Measurements from ENCODE around the gene MEF2A. TPM values are rescaled to one million over a fixed set of nuclear protein-coding genes. Genes with fewer than 3 reads are reported as not detected.

The MEF2A gene
- total RNA-seq, 4 donors from 2014 or later: 16.9 to 47.5 (median 24.3) TPM

DNA sequence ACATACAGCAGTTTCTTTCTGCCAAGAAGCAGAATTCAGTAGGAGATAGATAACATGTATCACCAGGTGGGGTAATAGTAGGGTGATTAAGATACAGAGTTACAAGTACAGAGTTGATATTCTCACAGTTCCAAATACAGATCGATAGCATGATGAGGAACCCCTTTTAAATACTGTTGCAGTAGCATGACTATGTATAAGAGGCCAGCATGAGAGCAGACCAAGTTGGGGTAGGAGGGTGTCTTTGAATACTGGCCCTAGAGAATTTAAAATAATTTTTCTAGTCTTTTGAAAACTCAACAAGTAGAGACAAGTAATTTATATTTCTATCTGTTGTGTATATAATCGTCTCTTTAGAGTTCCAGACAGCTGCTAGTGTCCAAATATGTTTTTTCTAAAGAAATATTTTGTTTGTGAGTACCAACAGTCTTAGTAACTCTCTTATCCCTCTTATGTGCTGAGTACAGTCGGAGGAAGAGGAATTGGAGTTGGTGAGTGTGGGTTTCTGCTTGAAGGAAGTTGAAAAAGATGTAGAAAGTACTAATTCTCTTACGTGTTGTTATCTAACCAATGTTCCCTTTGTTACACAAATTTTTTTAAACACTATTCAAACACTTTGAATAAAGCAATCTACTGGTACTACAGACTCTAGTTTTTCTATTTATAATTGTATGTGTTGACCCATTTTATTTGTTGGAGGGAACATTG, 137.3 kb downstream of the MEF2A start:
- TF ChIP-seq POLR2A (IDR thresholded peaks at IDR 0.05): no peak
- TF ChIP-seq, protein P1, sequence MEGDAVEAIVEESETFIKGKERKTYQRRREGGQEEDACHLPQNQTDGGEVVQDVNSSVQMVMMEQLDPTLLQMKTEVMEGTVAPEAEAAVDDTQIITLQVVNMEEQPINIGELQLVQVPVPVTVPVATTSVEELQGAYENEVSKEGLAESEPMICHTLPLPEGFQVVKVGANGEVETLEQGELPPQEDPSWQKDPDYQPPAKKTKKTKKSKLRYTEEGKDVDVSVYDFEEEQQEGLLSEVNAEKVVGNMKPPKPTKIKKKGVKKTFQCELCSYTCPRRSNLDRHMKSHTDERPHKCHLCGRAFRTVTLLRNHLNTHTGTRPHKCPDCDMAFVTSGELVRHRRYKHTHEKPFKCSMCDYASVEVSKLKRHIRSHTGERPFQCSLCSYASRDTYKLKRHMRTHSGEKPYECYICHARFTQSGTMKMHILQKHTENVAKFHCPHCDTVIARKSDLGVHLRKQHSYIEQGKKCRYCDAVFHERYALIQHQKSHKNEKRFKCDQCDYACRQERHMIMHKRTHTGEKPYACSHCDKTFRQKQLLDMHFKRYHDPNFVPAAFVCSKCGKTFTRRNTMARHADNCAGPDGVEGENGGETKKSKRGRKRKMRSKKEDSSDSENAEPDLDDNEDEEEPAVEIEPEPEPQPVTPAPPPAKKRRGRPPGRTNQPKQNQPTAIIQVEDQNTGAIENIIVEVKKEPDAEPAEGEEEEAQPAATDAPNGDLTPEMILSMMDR (IDR thresholded peaks at IDR 0.05): no peak
- peak overlapping the region; percentile 18 to 85 (median 80) for H3K27ac ChIP-seq
- no peaks in the 10 kb centered on the region for H3K9me3 ChIP-seq
- no peak for DNase-seq
- intact Hi-C loops (cut with DNase I): loop anchor here (10.0 kb wide), 1 partner anchor 418 kb away; no protein-coding TSS in a partner anchor
- H3K27me3 ChIP-seq: no peaks in the 10 kb centered on the region
- WGBS, 2 donors: 20 to 24% methylated on average over 4 of the region's 4 CpGs
- no peaks in the 10 kb centered on the region for H3K36me3 ChIP-seq
- peak overlapping the region in 1 of 4 donors; percentile 29 for H3K4me3 ChIP-seq
- H3K4me1 ChIP-seq: peaks cover 0 to 35% (median 22%) of the 10 kb centered on the region in 3 donors

DNA sequence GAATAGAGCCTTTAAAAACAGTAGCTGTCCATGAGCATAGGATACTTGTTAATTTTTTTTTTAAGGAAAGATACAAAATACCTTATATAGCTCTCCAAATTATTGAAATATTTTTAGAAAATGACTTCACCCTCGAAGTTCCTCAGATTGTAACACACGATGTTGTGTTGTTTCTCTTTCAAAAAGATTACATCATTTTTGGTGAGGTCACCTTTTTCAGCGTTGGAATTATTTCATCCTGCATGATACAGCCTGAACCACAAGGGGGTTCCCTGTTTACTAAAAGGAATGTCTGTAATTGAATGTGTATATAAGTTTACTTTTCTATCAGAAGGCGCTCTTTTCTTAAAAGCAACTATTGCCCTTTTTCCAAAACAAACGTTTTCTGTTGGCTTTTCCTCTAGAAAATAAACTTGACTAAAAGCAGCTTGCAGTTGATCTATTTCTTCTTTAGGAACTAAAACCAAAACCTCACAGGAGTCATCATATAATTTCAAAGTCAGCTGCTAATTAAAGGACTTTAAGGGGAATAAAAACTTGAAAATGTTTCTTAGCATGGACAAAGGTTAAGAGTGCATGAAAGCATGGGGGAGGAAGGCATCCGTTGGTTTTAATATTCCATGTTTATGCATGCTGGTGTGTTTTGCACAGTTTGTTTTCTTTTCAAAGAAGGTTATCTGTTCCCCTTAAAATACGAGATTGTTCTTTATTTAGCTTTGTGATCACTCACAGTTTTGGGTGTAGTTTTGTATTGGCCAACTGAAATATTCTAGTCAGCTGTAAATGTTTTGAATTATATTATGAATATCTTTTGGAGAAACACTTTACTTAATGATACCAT, 138.0 kb downstream of the MEF2A start:
- peak overlapping the region in 1 of 4 donors; percentile 29 for H3K4me3 ChIP-seq
- H3K27me3 ChIP-seq: no peaks in the 10 kb centered on the region
- intact Hi-C loops (cut with DNase I): loop anchor here (10.0 kb wide), 1 partner anchor 419 kb away; no protein-coding TSS in a partner anchor
- H3K4me1 ChIP-seq: peaks cover 0 to 43% (median 30%) of the 10 kb centered on the region in 3 donors
- no peaks in the 10 kb centered on the region for H3K36me3 ChIP-seq
- 10 to 14% methylated on average over 7 of the region's 7 CpGs for WGBS, 2 donors
- H3K27ac ChIP-seq: peak overlapping the region; percentile 18 to 85 (median 80)
- TF ChIP-seq, protein P1 (IDR thresholded peaks at IDR 0.05): peak; percentile 29 to 87 (median 64)
- no peak for TF ChIP-seq POLR2A (IDR thresholded peaks at IDR 0.05)
- no peaks in the 10 kb centered on the region for H3K9me3 ChIP-seq
- no peak for DNase-seq

DNA sequence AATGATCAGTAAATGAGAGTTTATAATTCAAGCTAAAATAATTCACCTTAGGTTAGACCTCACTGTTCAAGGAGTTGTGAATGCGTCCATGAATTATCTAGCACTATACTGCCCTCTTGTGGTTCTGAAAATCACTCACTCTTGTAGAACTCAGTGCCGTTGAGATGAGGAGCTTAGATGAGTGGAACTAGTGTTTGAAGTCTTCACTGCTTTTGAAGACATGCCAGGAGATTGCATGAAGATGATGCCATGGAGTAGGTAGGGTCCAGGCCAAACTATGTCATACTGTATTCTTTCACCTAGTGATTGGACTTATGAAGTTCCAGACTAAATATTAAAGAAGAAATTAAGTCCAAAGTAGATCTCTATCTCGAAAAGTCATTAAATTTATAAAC, 138.7 kb downstream of the MEF2A start:
- Histone ChIP-seq H3K4me3 (no peak overlapping the region), H3K27ac (peak overlapping the region; percentile 18 to 85 (median 80)), H3K4me1 (peaks cover 0 to 49% (median 34%) of the 10 kb centered on the region in 3 donors), H3K27me3 (no peaks in the 10 kb centered on the region), H3K9me3 (no peaks in the 10 kb centered on the region), H3K36me3 (no peaks in the 10 kb centered on the region)
- intact Hi-C loops (cut with DNase I): loop anchor here (10.0 kb wide), 1 partner anchor 420 kb away; no protein-coding TSS in a partner anchor
- DNase-seq: no peak
- 28 to 29% methylated on average over 3 of the region's 3 CpGs for WGBS, 2 donors
- TF ChIP-seq, protein P1 (IDR thresholded peaks at IDR 0.05): peak; percentile 63 to 86 (median 77)
- no peak for TF ChIP-seq POLR2A (IDR thresholded peaks at IDR 0.05)

DNA sequence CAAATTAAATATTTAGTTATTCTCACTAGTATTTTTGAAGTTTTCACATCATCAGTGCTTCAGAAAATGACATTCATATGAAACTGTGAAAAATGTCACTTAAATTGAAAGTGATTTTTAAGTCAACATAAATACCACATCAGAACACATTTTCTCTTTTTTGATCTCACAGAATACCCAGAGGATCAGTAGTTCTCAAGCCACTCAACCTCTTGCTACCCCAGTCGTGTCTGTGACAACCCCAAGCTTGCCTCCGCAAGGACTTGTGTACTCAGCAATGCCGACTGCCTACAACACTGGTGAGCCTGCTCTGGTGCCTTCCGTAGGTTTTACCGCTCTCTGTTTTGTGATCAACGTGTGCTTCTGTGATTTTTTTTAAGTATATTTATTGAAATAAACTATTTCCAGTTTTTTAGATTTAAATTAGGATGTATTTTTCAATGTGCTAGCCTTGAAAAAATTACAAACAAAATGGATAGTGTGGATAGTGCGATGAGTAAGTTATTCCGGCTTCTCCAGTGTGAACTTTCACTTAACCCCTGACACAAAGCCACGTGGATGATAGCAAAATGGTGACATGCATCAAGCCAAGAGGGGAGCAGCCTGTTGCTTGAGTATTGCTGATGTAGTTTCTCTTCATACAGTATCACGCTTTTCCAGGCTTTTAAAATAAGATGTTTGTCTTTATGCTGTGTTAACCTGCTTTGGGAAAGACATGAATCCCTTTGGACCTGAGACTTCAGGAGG, 140.9 kb downstream of the MEF2A start:
- Histone ChIP-seq H3K27ac (peak overlapping the region in 3 of 4 donors; percentile 63 to 73 (median 67)), H3K4me1 (peaks cover 0 to 57% (median 39%) of the 10 kb centered on the region in 3 donors), H3K9me3 (no peaks in the 10 kb centered on the region), H3K27me3 (no peaks in the 10 kb centered on the region), H3K36me3 (peaks cover 0 to 22% (median 7%) of the 10 kb centered on the region in 3 donors), H3K4me3 (no peak overlapping the region)
- WGBS, 2 donors: 66 to 74% methylated on average over 10 of the region's 10 CpGs
- no peak for DNase-seq
- intact Hi-C loops (cut with DNase I): loop anchor here (10.0 kb wide), 1 partner anchor 422 kb away; no protein-coding TSS in a partner anchor
- TF ChIP-seq, protein P1 (IDR thresholded peaks at IDR 0.05): no peak
- TF ChIP-seq POLR2A (IDR thresholded peaks at IDR 0.05): no peak
